Naive thymus-derived CD4-positive, alpha-beta T cell (primary cell): ENCODE data around the gene P2RY12. TPM values are rescaled to one million over a fixed set of nuclear protein-coding genes. Genes with fewer than 3 reads are reported as not detected.

ENCODE experiments used
- ATAC-seq: fragments of 150-1000 bp; cut with Tn5 transposase; 2 replicates; pipeline ENCODE4 v1.10.0; 2021; ENCODE audit warnings: mild to moderate bottlenecking, moderate library complexity
- CTCF ChIA-PET: fragments of 350-600 bp; sonication (Branson Sonifier 250); formaldehyde crosslinking; loops from one replicate; lab custom pipeline; 2021; ENCODE audit warnings: antibody characterized with exemption; lab: Charles Lee
- POLR2A ChIA-PET: fragments of 350-600 bp; sonication (Branson Sonifier 250); formaldehyde crosslinking; loops from one replicate; lab custom pipeline; 2021; ENCODE audit warnings: antibody characterized with exemption, inconsistent platforms; lab: Charles Lee
- DNase-seq, 9 donors: peaks; one replicate each; pipeline versions ENCODE4 v3.0.0 to v3.0.0-alpha.2; 2020 to 2022; ENCODE audit warnings: mixed read lengths in 1 of 9
- H3K27ac ChIP-seq: one replicate; pipeline ENCODE4 v1.7.0; 2013; ENCODE audit warnings: mild to moderate bottlenecking, low read depth, low read length, moderate library complexity
- H3K27me3 ChIP-seq, 2 donors: one replicate each; pipeline ENCODE4 v1.7.0; 2013; ENCODE audit warnings: low read length in 2 of 2, mild to moderate bottlenecking in 2 of 2, moderate library complexity in 2 of 2; ENCODE audit not compliant: control insufficient read depth in 2 of 2, insufficient read depth in 2 of 2
- H3K36me3 ChIP-seq, 3 experiments: 1 replicate in 2 of 3; 2 replicates in 1 of 3; pipeline ENCODE4 v1.7.0; 2013; ENCODE audit warnings: low read length in 3 of 3, mild to moderate bottlenecking in 3 of 3, moderate library complexity in 1 of 3; ENCODE audit not compliant: insufficient read depth in 3 of 3, control insufficient read depth in 2 of 3
- H3K4me1 ChIP-seq, 2 donors: one replicate each; pipeline ENCODE4 v1.7.0; 2013; ENCODE audit warnings: low read length in 2 of 2, mild to moderate bottlenecking in 2 of 2, moderate library complexity in 1 of 2; ENCODE audit not compliant: control insufficient read depth in 2 of 2, insufficient read depth in 2 of 2
- H3K4me3 ChIP-seq: 2 replicates; pipeline ENCODE4 v1.7.0; 2013; ENCODE audit warnings: mild to moderate bottlenecking, low read length
- H3K9me3 ChIP-seq, 3 experiments: 1 replicate in 2 of 3; 2 replicates in 1 of 3; pipeline ENCODE4 v1.7.0; 2013; ENCODE audit warnings: low read length in 3 of 3; ENCODE audit not compliant: control insufficient read depth in 2 of 3
- H3K27ac Mint-ChIP-seq, 9 donors: one replicate each; pipeline ENCODE4 v1.8.0; 2020 to 2022; ENCODE audit warnings: mixed read lengths in 9 of 9, mild to moderate bottlenecking in 8 of 9, moderate library complexity in 5 of 9, inconsistent platforms in 2 of 9
- H3K27me3 Mint-ChIP-seq, 5 donors: one replicate each; pipeline ENCODE4 v1.8.0; 2021 to 2022; ENCODE audit warnings: mixed read lengths in 5 of 5, mild to moderate bottlenecking in 1 of 5
- H3K36me3 Mint-ChIP-seq, 5 donors: one replicate each; pipeline ENCODE4 v1.8.0; 2020 to 2022; ENCODE audit warnings: mixed read lengths in 5 of 5, mild to moderate bottlenecking in 3 of 5, inconsistent platforms in 1 of 5
- H3K4me1 Mint-ChIP-seq, 7 donors: one replicate each; pipeline ENCODE4 v1.8.0; 2020 to 2022; ENCODE audit warnings: mixed read lengths in 7 of 7, mild to moderate bottlenecking in 3 of 7, inconsistent platforms in 1 of 7
- H3K4me3 Mint-ChIP-seq, 10 donors: one replicate each; pipeline ENCODE4 v1.8.0; 2020 to 2022; ENCODE audit warnings: mild to moderate bottlenecking in 10 of 10, mixed read lengths in 10 of 10, moderate library complexity in 6 of 10, inconsistent platforms in 2 of 10
- H3K9me3 Mint-ChIP-seq, 11 donors: one replicate each; pipeline ENCODE4 v1.8.0; 2020 to 2022; ENCODE audit warnings: mixed read lengths in 11 of 11, mild to moderate bottlenecking in 4 of 11, inconsistent platforms in 1 of 11, moderate library complexity in 1 of 11
- intact Hi-C, 2 donors: fragments of 100-400 bp; cut with micrococcal nuclease; formaldehyde crosslinking; loops; one replicate each; pipeline ENCODE4 v1.15.1; 2023
- polyA plus RNA-seq, 2 donors: library from polyadenylated mRNA; unstranded; fragments of 300-500 nt; fragmentation: Illumina TruSeq; gene quantifications; one replicate each; pipeline ENCODE4 v1.2.3, GENCODE V29; 2021
- total RNA-seq, 6 experiments: library from RNA in 5 of 6; stranded (reverse) in 5 of 6; gene quantifications; 1 replicate in 5 of 6; 2 replicates in 1 of 6; pipeline ENCODE4 v1.2.3 and lab custom pipeline; 2021 to 2026

Gene P2RY12
- total and polyA plus RNA-seq, 7 experiments from 2014 or later = 0.39 TPM; not detected in 6

- no peak for DNase-seq
- no peaks in the 10 kb centered on the region for H3K4me1 ChIP-seq
- H3K27ac ChIP-seq = no peak within 1 kb of the TSS
- H3K36me3 Mint-ChIP-seq = no peaks in the 10 kb centered on the region
- POLR2A ChIA-PET = no interaction called here
- intact Hi-C loops = no loop called here
- no peak for ATAC-seq
- CTCF ChIA-PET = interaction anchor here (0.7 kb wide), 1 partner anchor 551 kb away, joined by 6 read pairs; no protein-coding TSS in a partner anchor
- H3K27me3 Mint-ChIP-seq = peaks cover 0 to 6% (median 0%) of the 10 kb centered on the region in 5 donors
- no peaks in the 10 kb centered on the region for H3K27me3 ChIP-seq
- no peak within 1 kb of the TSS for H3K4me3 Mint-ChIP-seq
- H3K4me1 Mint-ChIP-seq = peaks cover 0 to 9% (median 0%) of the 10 kb centered on the region in 7 donors
- H3K36me3 ChIP-seq = no peaks in the 10 kb centered on the region
- H3K27ac Mint-ChIP-seq = no peak within 1 kb of the TSS
- H3K4me3 ChIP-seq = no peak within 1 kb of the TSS
- H3K9me3 ChIP-seq = no peaks in the 10 kb centered on the region
- no peaks in the 10 kb centered on the region for H3K9me3 Mint-ChIP-seq
Observed at GRCh38 chr3:151316267-151316991, 68.1 kb downstream of the P2RY12 start, which contains the start of gene GPR87. TSS of gene GPR87 (minus strand) at chr3:151316820. CDS start at chr3:151300100, 16,720 bp downstream.

GRCh38 chr3:151315846-151316245, 68.7 kb downstream of the P2RY12 start:
- Histone ChIP-seq H3K4me3 (no peak overlapping the region), H3K9me3 (no peaks in the 10 kb centered on the region), H3K36me3 (no peaks in the 10 kb centered on the region), H3K27ac (no peak overlapping the region), H3K27me3 (no peaks in the 10 kb centered on the region), H3K4me1 (no peaks in the 10 kb centered on the region)
- intact Hi-C loops = no loop called here
- POLR2A ChIA-PET = no interaction called here
- CTCF ChIA-PET = no interaction called here
- H3K4me3 Mint-ChIP-seq = no peak overlapping the region
- H3K4me1 Mint-ChIP-seq = peaks cover 0 to 9% (median 0%) of the 10 kb centered on the region in 7 donors
- DNase-seq = no peak
- peaks cover 0 to 6% (median 0%) of the 10 kb centered on the region in 5 donors for H3K27me3 Mint-ChIP-seq
- H3K9me3 Mint-ChIP-seq = no peaks in the 10 kb centered on the region
- no peak for ATAC-seq
- no peaks in the 10 kb centered on the region for H3K36me3 Mint-ChIP-seq
- no peak overlapping the region for H3K27ac Mint-ChIP-seq

GRCh38 chr3:151315136-151315535, 69.4 kb downstream of the P2RY12 start:
- H3K4me3 Mint-ChIP-seq = no peak overlapping the region
- H3K9me3 ChIP-seq = no peaks in the 10 kb centered on the region
- no peak for ATAC-seq
- intact Hi-C loops = no loop called here
- no peaks in the 10 kb centered on the region for H3K36me3 ChIP-seq
- no peaks in the 10 kb centered on the region for H3K9me3 Mint-ChIP-seq
- H3K27me3 Mint-ChIP-seq = peaks cover 0 to 6% (median 0%) of the 10 kb centered on the region in 5 donors
- ChIA-PET POLR2A (no interaction called here), CTCF (no interaction called here)
- DNase-seq = no peak
- H3K4me1 Mint-ChIP-seq = peaks cover 0 to 9% (median 0%) of the 10 kb centered on the region in 7 donors
- H3K27me3 ChIP-seq = no peaks in the 10 kb centered on the region
- no peak overlapping the region for H3K4me3 ChIP-seq
- H3K27ac ChIP-seq = no peak overlapping the region
- no peaks in the 10 kb centered on the region for H3K4me1 ChIP-seq
- no peak overlapping the region for H3K27ac Mint-ChIP-seq
- H3K36me3 Mint-ChIP-seq = no peaks in the 10 kb centered on the region

GRCh38 chr3:151314593-151314992, 70.0 kb downstream of the P2RY12 start:
- DNase-seq = no peak
- H3K4me1 ChIP-seq = no peaks in the 10 kb centered on the region
- H3K36me3 Mint-ChIP-seq = no peaks in the 10 kb centered on the region
- no peaks in the 10 kb centered on the region for H3K36me3 ChIP-seq
- CTCF ChIA-PET = no interaction called here
- no peaks in the 10 kb centered on the region for H3K9me3 ChIP-seq
- no peak for ATAC-seq
- intact Hi-C loops = no loop called here
- no peaks in the 10 kb centered on the region for H3K27me3 ChIP-seq
- no peak overlapping the region for H3K4me3 ChIP-seq
- H3K27me3 Mint-ChIP-seq = peaks cover 0 to 6% (median 0%) of the 10 kb centered on the region in 5 donors
- no peak overlapping the region for H3K27ac Mint-ChIP-seq
- no peak overlapping the region for H3K27ac ChIP-seq
- peaks cover 0 to 9% (median 0%) of the 10 kb centered on the region in 7 donors for H3K4me1 Mint-ChIP-seq
- POLR2A ChIA-PET = no interaction called here
- H3K4me3 Mint-ChIP-seq = no peak overlapping the region
- H3K9me3 Mint-ChIP-seq = no peaks in the 10 kb centered on the region

GRCh38 chr3:151314137-151314536, 70.4 kb downstream of the P2RY12 start:
- DNase-seq = no peak
- H3K4me1 ChIP-seq = no peaks in the 10 kb centered on the region
- H3K27ac ChIP-seq = no peak overlapping the region
- no peaks in the 10 kb centered on the region for H3K36me3 ChIP-seq
- ChIA-PET CTCF (interaction anchor here (0.6 kb wide), 1 partner anchor 158 kb away, joined by 3 read pairs; no protein-coding TSS in a partner anchor), POLR2A (no interaction called here)
- Mint-ChIP-seq H3K4me3 (no peak overlapping the region), H3K27me3 (peaks cover 0 to 6% (median under 1%) of the 10 kb centered on the region in 5 donors), H3K4me1 (peaks cover 0 to 9% (median 0%) of the 10 kb centered on the region in 7 donors), H3K9me3 (no peaks in the 10 kb centered on the region), H3K36me3 (no peaks in the 10 kb centered on the region), H3K27ac (no peak overlapping the region)
- no peaks in the 10 kb centered on the region for H3K27me3 ChIP-seq
- no peak for ATAC-seq
- H3K9me3 ChIP-seq = no peaks in the 10 kb centered on the region
- H3K4me3 ChIP-seq = no peak overlapping the region
- intact Hi-C loops = no loop called here

- Mint-ChIP-seq H3K36me3 (no peaks in the 10 kb centered on the region), H3K9me3 (no peaks in the 10 kb centered on the region), H3K27ac (no peak overlapping the region), H3K4me1 (peaks cover 0 to 9% (median 0%) of the 10 kb centered on the region in 7 donors), H3K27me3 (peaks cover 0 to 6% (median 4%) of the 10 kb centered on the region in 5 donors), H3K4me3 (no peak overlapping the region)
- ChIA-PET CTCF (interaction anchor here (0.9 kb wide), 1 partner anchor 9 kb away, joined by 3 read pairs; no protein-coding TSS in a partner anchor), POLR2A (no interaction called here)
- intact Hi-C loops = no loop called here
- no peaks in the 10 kb centered on the region for H3K4me1 ChIP-seq
- DNase-seq (no peak), ATAC-seq (no peak)
- no peak overlapping the region for H3K27ac ChIP-seq
- H3K27me3 ChIP-seq = no peaks in the 10 kb centered on the region
- H3K4me3 ChIP-seq = no peak overlapping the region
- H3K9me3 ChIP-seq = no peaks in the 10 kb centered on the region
- no peaks in the 10 kb centered on the region for H3K36me3 ChIP-seq
Observed at GRCh38 chr3:151312972-151313371, 71.6 kb downstream of the P2RY12 start.

GRCh38 chr3:151309566-151309965, 75.0 kb downstream of the P2RY12 start:
- DNase-seq = no peak
- Mint-ChIP-seq H3K4me1 (peaks cover 0 to 14% (median 5%) of the 10 kb centered on the region in 7 donors), H3K27ac (no peak overlapping the region), H3K9me3 (no peaks in the 10 kb centered on the region), H3K27me3 (peaks cover 0 to 4% (median 0%) of the 10 kb centered on the region in 5 donors), H3K36me3 (no peaks in the 10 kb centered on the region), H3K4me3 (no peak overlapping the region)
- Histone ChIP-seq H3K4me3 (no peak overlapping the region), H3K27me3 (no peaks in the 10 kb centered on the region), H3K27ac (no peak overlapping the region), H3K4me1 (peaks cover 0 to 11% of the 10 kb centered on the region in 2 donors), H3K36me3 (no peaks in the 10 kb centered on the region), H3K9me3 (no peaks in the 10 kb centered on the region)
- ATAC-seq = no peak
- POLR2A ChIA-PET = no interaction called here
- intact Hi-C loops = no loop called here
- CTCF ChIA-PET = no interaction called here
